H1 (cell line): Measurements from ENCODE around the gene LCLAT1. TPM values are rescaled to one million over a fixed set of nuclear protein-coding genes. Genes with fewer than 3 reads are reported as not detected.

Experiments used
- CTCF ChIA-PET: fragments of 300-600 bp; sonication (Branson Sonifier 250); formaldehyde crosslinking; loops from one replicate; lab custom pipeline; 2021; ENCODE audit not compliant: partially characterized antibody; lab: Charles Lee
- POLR2A ChIA-PET: fragments of 300-600 bp; sonication (Branson Sonifier 250); formaldehyde crosslinking; loops from one replicate; lab custom pipeline; 2021; ENCODE audit warnings: inconsistent platforms; ENCODE audit not compliant: partially characterized antibody; lab: Charles Lee
- DNase-seq, 2 experiments: peaks; one replicate each; pipeline versions ENCODE4 v3.0.0 to v3.0.0-alpha.2; 2010 to 2022; ENCODE audit warnings: low spot score in 2 of 2, low read depth in 1 of 2, mixed read lengths in 1 of 2
- FAIRE-seq: peaks from 2 replicates; lab custom pipeline; 2011; peaks lifted over from hg19 to GRCh38; lab: Jason Lieb, UNC
- H2AFZ ChIP-seq: 2 replicates; pipeline ENCODE4 v1.8.1; 2012; ENCODE audit warnings: low read length, inconsistent platforms
- H2AK5ac ChIP-seq: 2 replicates; pipeline ENCODE4 v1.6.1; 2013; ENCODE audit warnings: low read depth, low read length
- H2BK120ac ChIP-seq: replicated peaks from 2 replicates; pipeline ENCODE3; 2013; ENCODE audit warnings: low read depth, low read length, inconsistent platforms
- H2BK12ac ChIP-seq: 2 replicates; pipeline ENCODE4 v1.6.1; 2013; ENCODE audit warnings: low read depth, low read length
- H2BK15ac ChIP-seq: 2 replicates; pipeline ENCODE4 v1.6.1; 2013; ENCODE audit warnings: low read length
- H2BK20ac ChIP-seq: 2 replicates; pipeline ENCODE4 v1.6.1; 2013; ENCODE audit warnings: low read length
- H2BK5ac ChIP-seq: 2 replicates; pipeline ENCODE4 v1.6.1; 2013; ENCODE audit warnings: low read depth, low read length
- H3K14ac ChIP-seq: 2 replicates; pipeline ENCODE4 v1.6.1; 2013; ENCODE audit warnings: inconsistent platforms; ENCODE audit not compliant: insufficient read length
- H3K18ac ChIP-seq: 2 replicates; pipeline ENCODE4 v1.6.1; 2013; ENCODE audit warnings: low read length; ENCODE audit errors: extremely low read depth
- H3K23ac ChIP-seq: 2 replicates; pipeline ENCODE4 v1.6.1; 2013; ENCODE audit warnings: inconsistent platforms; ENCODE audit not compliant: insufficient read length
- H3K23me2 ChIP-seq: 2 replicates; pipeline ENCODE4 v1.6.1; 2013; ENCODE audit warnings: low read depth, low read length
- H3K27ac ChIP-seq: 2 replicates; pipeline ENCODE4 v1.6.1; 2011; ENCODE audit warnings: low read depth, low read length, inconsistent platforms
- H3K27me3 ChIP-seq, 4 experiments: replicated peaks in 1 of 4; 1 replicate in 1 of 4; 2 replicates in 3 of 4; pipeline versions ENCODE4 v1.6.1 to v1.8.1; 2011 to 2013; ENCODE audit warnings: low read length in 3 of 4, mild to moderate bottlenecking in 3 of 4, inconsistent platforms in 2 of 4, mixed read lengths in 2 of 4, moderate library complexity in 1 of 4; ENCODE audit not compliant: control insufficient read depth in 3 of 4, insufficient read depth in 3 of 4; ENCODE audit errors: extremely low read depth in 1 of 4
- H3K36me3 ChIP-seq, 4 experiments: 2 replicates each; pipeline versions ENCODE4 v1.6.1 to v1.8.1; 2011 to 2013; ENCODE audit warnings: mild to moderate bottlenecking in 4 of 4, low read length in 3 of 4, moderate library complexity in 2 of 4, control low read depth in 1 of 4, inconsistent platforms in 1 of 4; ENCODE audit not compliant: insufficient read depth in 4 of 4, control insufficient read depth in 2 of 4
- H3K4ac ChIP-seq: replicated peaks from 2 replicates; pipeline ENCODE3; 2013; ENCODE audit warnings: low read length, low read depth, mixed read lengths, inconsistent platforms; ENCODE audit not compliant: insufficient read length
- H3K4me1 ChIP-seq, 4 experiments: replicated peaks in 1 of 4; 1 replicate in 1 of 4; 2 replicates in 3 of 4; pipeline versions ENCODE4 v1.6.1 to v1.8.1; 2011 to 2013; ENCODE audit warnings: low read length in 3 of 4, inconsistent platforms in 2 of 4, mixed read lengths in 1 of 4; ENCODE audit not compliant: insufficient read depth in 4 of 4, control insufficient read depth in 3 of 4
- H3K4me2 ChIP-seq, 2 experiments: 2 replicates each; pipeline versions ENCODE4 v1.6.1 to v1.8.1; 2011 to 2013; ENCODE audit warnings: low read depth in 2 of 2, low read length in 2 of 2, control low read depth in 1 of 2, inconsistent platforms in 1 of 2, mild to moderate bottlenecking in 1 of 2; ENCODE audit not compliant: insufficient read depth in 1 of 2
- H3K4me3 ChIP-seq, 4 experiments: fragments of 200-600, 300-600 bp in 1 of 4; sonication (generic), shearing (Covaris generic), sonication (Bioruptor Twin) in 1 of 4; 2 replicates each; pipeline versions ENCODE4 v1.5.1 to v1.8.1; 2011 to 2016; ENCODE audit warnings: low read length in 4 of 4, low read depth in 3 of 4, control low read depth in 2 of 4, inconsistent platforms in 2 of 4, mild to moderate bottlenecking in 2 of 4, mixed read lengths in 1 of 4, moderate library complexity in 1 of 4; ENCODE audit not compliant: insufficient read depth in 2 of 4; ENCODE audit errors: extremely low read depth in 1 of 4
- H3K56ac ChIP-seq: replicated peaks from 2 replicates; pipeline ENCODE3; 2013; ENCODE audit warnings: low read depth, mild to moderate bottlenecking, mixed read lengths, low read length, inconsistent platforms; ENCODE audit not compliant: insufficient read length
- H3K79me1 ChIP-seq: 2 replicates; pipeline ENCODE4 v1.6.1; 2013; ENCODE audit warnings: low read depth, low read length, control low read depth
- H3K79me2 ChIP-seq, 2 experiments: 2 replicates each; pipeline versions ENCODE4 v1.6.1 to v1.8.1; 2012 to 2013; ENCODE audit warnings: low read length in 2 of 2, mild to moderate bottlenecking in 2 of 2, inconsistent platforms in 1 of 2; ENCODE audit not compliant: insufficient read depth in 2 of 2, control insufficient read depth in 1 of 2
- H3K9ac ChIP-seq, 4 experiments: replicated peaks in 1 of 4; 1 replicate in 1 of 4; 2 replicates in 3 of 4; pipeline versions ENCODE4 v1.6.1 to v1.8.1; 2011 to 2013; ENCODE audit warnings: low read depth in 3 of 4, low read length in 3 of 4, control low read depth in 2 of 4, mild to moderate bottlenecking in 2 of 4, moderate library complexity in 2 of 4, inconsistent platforms in 1 of 4; ENCODE audit errors: extremely low read depth in 1 of 4
- H3K9me3 ChIP-seq, 2 experiments: 2 replicates each; pipeline versions ENCODE4 v1.6.1 to v1.8.1; 2012 to 2013; ENCODE audit warnings: mild to moderate bottlenecking in 2 of 2, moderate library complexity in 2 of 2, control low read depth in 1 of 2, inconsistent platforms in 1 of 2, low read depth in 1 of 2, low read length in 1 of 2, mixed read lengths in 1 of 2; ENCODE audit not compliant: insufficient read depth in 2 of 2
- H4K20me1 ChIP-seq, 2 experiments: replicated peaks in 1 of 2; 2 replicates each; pipeline versions ENCODE3 to v1.8.1; 2011 to 2013; ENCODE audit warnings: inconsistent platforms in 2 of 2, low read length in 2 of 2, mild to moderate bottlenecking in 1 of 2; ENCODE audit not compliant: insufficient read depth in 2 of 2, control insufficient read depth in 1 of 2
- H4K5ac ChIP-seq: 2 replicates; pipeline ENCODE4 v1.6.1; 2013; ENCODE audit warnings: low read length, low read depth, mixed read lengths, inconsistent platforms; ENCODE audit not compliant: insufficient read length
- H4K8ac ChIP-seq: 2 replicates; pipeline ENCODE4 v1.8.0; 2013; ENCODE audit warnings: mild to moderate bottlenecking, moderate library complexity, low read length, inconsistent platforms; ENCODE audit not compliant: insufficient read depth; ENCODE audit errors: extremely low read depth
- H4K91ac ChIP-seq: replicated peaks from 2 replicates; pipeline ENCODE3; 2013; ENCODE audit warnings: low read length, mixed read lengths, inconsistent platforms; ENCODE audit not compliant: insufficient read length
- BCL11A ChIP-seq, 2 experiments: IDR thresholded peaks; one replicate each; pipeline ENCODE4 v1.6.1; 2011; ENCODE audit warnings: low read depth in 2 of 2, low read length in 2 of 2, mild to moderate bottlenecking in 2 of 2
- BRCA1 ChIP-seq: IDR thresholded peaks from 2 replicates; pipeline ENCODE4 v1.6.1; 2012; ENCODE audit warnings: low read depth, low read length, improper control_type of control experiment
- CTBP2 ChIP-seq: IDR thresholded peaks from 2 replicates; pipeline ENCODE4 v1.7.0; 2011; ENCODE audit warnings: borderline replicate concordance, mild to moderate bottlenecking, moderate library complexity, mixed read lengths, low read length; ENCODE audit not compliant: insufficient read depth, insufficient read length
- KDM4A ChIP-seq: IDR thresholded peaks from one replicate; pipeline ENCODE4 v1.7.1; 2012; ENCODE audit warnings: low read depth, mild to moderate bottlenecking, moderate library complexity, low read length, inconsistent platforms; ENCODE audit not compliant: severe bottlenecking
- PHF8 ChIP-seq: fragments of 200-600 bp; sonication (generic); conservative IDR thresholded peaks from 2 replicates; pipeline ENCODE4 v1.7.1; 2012; ENCODE audit warnings: low read depth, mild to moderate bottlenecking, inconsistent platforms, low read length, moderate library complexity
- SAP30 ChIP-seq: fragments of 300-600 bp; sonication (generic); IDR thresholded peaks from 2 replicates; pipeline ENCODE4 v1.7.1; 2012; ENCODE audit warnings: low read length, moderate library complexity, mild to moderate bottlenecking, inconsistent platforms; ENCODE audit not compliant: insufficient read depth, insufficient replicate concordance
- YY1 ChIP-seq: IDR thresholded peaks from 2 replicates; pipeline ENCODE4 v1.6.1; 2011; ENCODE audit warnings: low read depth, mild to moderate bottlenecking, low read length
- polyA plus RNA-seq, 7 experiments: library from polyadenylated mRNA; depleted of rRNA in 3 of 7; stranded (reverse) in 5 of 7; unstranded in 2 of 7; fragments of >200 nt in 5 of 7; fragments of 200-250 nt in 2 of 7; gene quantifications; 1 replicate in 5 of 7; 2 replicates in 1 of 7; 4 replicates in 1 of 7; pipeline versions ENCODE4 v1.2.1 to v1.2.3, GENCODE V29; 2011 to 2013; ENCODE audit warnings: missing spikeins in 2 of 7, mixed read lengths in 2 of 7
- total RNA-seq: library from RNA; stranded (reverse); fragmentation: NEBNext Ultra II Directional; extraction: Animal tissue kit (Norgen Biotek cat#: 25700); gene quantifications from 2 replicates; pipeline ENCODE4 v1.2.1, GENCODE V29; 2021

The LCLAT1 gene
- total and polyA plus RNA-seq, 2 of the 8 experiments (the other 6 are each of a cell fraction or from before 2014, with no cell fraction given): 7.6 to 22.0 TPM

- H3K79me1 ChIP-seq: no peaks in the 10 kb centered on the region
- H3K36me3 ChIP-seq: 0 out of 8 replicates have a peak, but pooled peaks cover 0 to 3% (median 0%) of the 10 kb centered on the region in 4 experiments
- H3K27ac ChIP-seq: no peak overlapping the region
- DNase-seq (no peak), FAIRE-seq (no peak)
- POLR2A ChIA-PET: no interaction called here
- H3K4me3 ChIP-seq: no peak overlapping the region
- H3K79me2 ChIP-seq: peaks cover 7 to 72% of the 10 kb centered on the region in 2 experiments; a peak in 3 of 4 replicates
- H3K18ac ChIP-seq: no peak overlapping the region
- no peak overlapping the region for H3K56ac ChIP-seq
- no peak overlapping the region for H2BK12ac ChIP-seq
- H4K20me1 ChIP-seq: no peaks in the 10 kb centered on the region
- H3K14ac ChIP-seq: no peak overlapping the region
- TF ChIP-seq YY1: no peak
- TF ChIP-seq SAP30: no peak
- TF ChIP-seq PHF8: no peak
- no peak for TF ChIP-seq BRCA1
- no peak for TF ChIP-seq KDM4A
- TF ChIP-seq BCL11A (IDR thresholded peaks at IDR 0.05; ENCODE audit: low read depth in 2 of 2, low read length in 2 of 2): no peak
- TF ChIP-seq CTBP2: no peak
- H2BK15ac ChIP-seq: no peak overlapping the region
- H2BK5ac ChIP-seq: no peak overlapping the region
- no peaks in the 10 kb centered on the region for H3K9me3 ChIP-seq
- H4K8ac ChIP-seq: no peak overlapping the region
- H2AK5ac ChIP-seq: no peak overlapping the region
- no peak overlapping the region for H4K5ac ChIP-seq
- no peak overlapping the region for H3K23ac ChIP-seq
- no peaks in the 10 kb centered on the region for H3K27me3 ChIP-seq
- H3K4me1 ChIP-seq: no peaks in the 10 kb centered on the region
- H2BK120ac ChIP-seq: no peak overlapping the region
- CTCF ChIA-PET: no interaction called here
- H3K23me2 ChIP-seq: no peaks in the 10 kb centered on the region
- H2AFZ ChIP-seq: no peak overlapping the region
- H4K91ac ChIP-seq: no peak overlapping the region
- no peak overlapping the region for H3K4me2 ChIP-seq
- H3K4ac ChIP-seq: no peak overlapping the region
- H3K9ac ChIP-seq: no peak overlapping the region
- no peak overlapping the region for H2BK20ac ChIP-seq
Observed at GRCh38 chr2:30472326-30472725, 25.3 kb downstream of the LCLAT1 start.
